HepG2 (cell line): ENCODE measurements around the gene PJA2. TPM values are rescaled to one million over a fixed set of nuclear protein-coding genes. Genes with fewer than 3 reads are reported as not detected.

Experiments used
- IKZF1 ChIP-seq: fragments of 450-650 bp; IDR thresholded peaks from 2 replicates; pipeline ENCODE4 v1.7.1; 2016
- JUN ChIP-seq: sonication (generic); formaldehyde crosslinking; IDR thresholded peaks from 2 replicates; pipeline ENCODE4 v1.4.0; 2020; ENCODE audit warnings: mild to moderate bottlenecking, missing genetic modification reagents
- KAT7 ChIP-seq: IDR thresholded peaks from 2 replicates; pipeline ENCODE4 v1.6.1; 2018; ENCODE audit warnings: borderline replicate concordance, missing compliant biosample characterization
- MTA1 ChIP-seq: sonication (generic); formaldehyde crosslinking; IDR thresholded peaks from 2 replicates; pipeline ENCODE4 v1.4.0; 2020; ENCODE audit warnings: missing genetic modification reagents, mild to moderate bottlenecking, borderline replicate concordance
- POLR2AphosphoS5 ChIP-seq: IDR thresholded peaks from 2 replicates; pipeline ENCODE4 v1.6.1; 2012; ENCODE audit warnings: low read depth, low read length
- RARA ChIP-seq: IDR thresholded peaks from 2 replicates; pipeline ENCODE4 v1.6.1; 2016; ENCODE audit warnings: missing genetic modification reagents, missing compliant biosample characterization
- SALL2 ChIP-seq: sonication (generic); formaldehyde crosslinking; IDR thresholded peaks from 2 replicates; pipeline ENCODE4 v1.8.1; 2023; ENCODE audit warnings: mild to moderate bottlenecking, missing genetic modification reagents, inconsistent platforms
- ZNF256 ChIP-seq: sonication (generic); formaldehyde crosslinking; conservative IDR thresholded peaks from 2 replicates; pipeline ENCODE4 v1.4.0; 2020; ENCODE audit warnings: missing genetic modification reagents
- ZNF383 ChIP-seq: sonication (generic); formaldehyde crosslinking; IDR thresholded peaks from 2 replicates; pipeline ENCODE4 v1.4.0; 2020; ENCODE audit warnings: missing genetic modification reagents, mild to moderate bottlenecking, borderline replicate concordance
- ZNF484 ChIP-seq: sonication (generic); formaldehyde crosslinking; IDR thresholded peaks from 2 replicates; pipeline ENCODE4 v1.5.1; 2020; ENCODE audit warnings: mild to moderate bottlenecking, low read depth, missing genetic modification reagents, borderline replicate concordance
- ZNF549 ChIP-seq: sonication (generic); formaldehyde crosslinking; IDR thresholded peaks from 2 replicates; pipeline ENCODE4 v1.5.0; 2020; ENCODE audit warnings: missing genetic modification reagents
- ZNF570 ChIP-seq: sonication (generic); formaldehyde crosslinking; IDR thresholded peaks from 2 replicates; pipeline ENCODE4 v1.4.0; 2020; ENCODE audit warnings: mild to moderate bottlenecking, missing genetic modification reagents, borderline replicate concordance
- ZNF670 ChIP-seq: sonication (generic); formaldehyde crosslinking; IDR thresholded peaks from 2 replicates; pipeline ENCODE4 v1.8.0; 2022; ENCODE audit warnings: mild to moderate bottlenecking, missing genetic modification reagents, borderline replicate concordance
- ZNF883 ChIP-seq: sonication (generic); formaldehyde crosslinking; IDR thresholded peaks from 2 replicates; pipeline ENCODE4 v1.5.1; 2020; ENCODE audit warnings: mild to moderate bottlenecking, missing genetic modification reagents; ENCODE audit errors: not compliant biosample characterization
- polyA plus RNA-seq, 8 experiments: library from polyadenylated mRNA; depleted of rRNA in 3 of 8; stranded (reverse) in 7 of 8; unstranded in 1 of 8; fragments of >200 nt; fragmentation: Illumina TruSeq in 4 of 8; extraction: Trizol in 4 of 8; gene quantifications; 2 replicates each; pipeline versions ENCODE4 v1.2.1 to v1.2.3, GENCODE V29; 2011 to 2016; ENCODE audit warnings: low read depth in 4 of 8, missing spikeins in 1 of 8, mixed read lengths in 1 of 8; ENCODE audit not compliant: insufficient read depth in 1 of 8
- total RNA-seq, 5 experiments: library from RNA; depleted of rRNA; stranded (reverse); fragments of >200 nt; fragmentation: Illumina TruSeq; extraction: Trizol; gene quantifications; 2 replicates each; pipeline ENCODE4 v1.2.3, GENCODE V29; 2016; ENCODE audit warnings: low read depth in 1 of 5
- TF ChIP-seq, protein P1 (sequence below): sonication (generic); formaldehyde crosslinking; IDR thresholded peaks from 2 replicates; pipeline ENCODE4 v1.4.0; 2020; ENCODE audit warnings: mild to moderate bottlenecking, missing genetic modification reagents
- TF ChIP-seq, protein P2 (sequence below): sonication (generic); formaldehyde crosslinking; IDR thresholded peaks from 2 replicates; pipeline ENCODE4 v1.5.0; 2020; ENCODE audit warnings: mild to moderate bottlenecking, low read depth, missing genetic modification reagents, borderline replicate concordance
- TF ChIP-seq, protein P3 (sequence below), 2 experiments: sonication (generic) in 1 of 2; formaldehyde crosslinking in 1 of 2; IDR thresholded peaks; 2 replicates each; pipeline versions ENCODE4 v1.6.1 to v1.9.0; 2014 to 2022; ENCODE audit warnings: antibody characterized with exemption in 1 of 2, borderline replicate concordance in 1 of 2, inconsistent platforms in 1 of 2, low read depth in 1 of 2, missing genetic modification reagents in 1 of 2
- TF ChIP-seq, protein P4 (sequence below): sonication (generic); formaldehyde crosslinking; IDR thresholded peaks from 2 replicates; pipeline ENCODE4 v1.5.0; 2020; ENCODE audit warnings: missing genetic modification reagents
- TF ChIP-seq, protein P5 (sequence below): sonication (generic); formaldehyde crosslinking; IDR thresholded peaks from 2 replicates; pipeline ENCODE4 v1.4.0; 2020; ENCODE audit warnings: missing genetic modification reagents

The PJA2 gene
- total and polyA plus RNA-seq, 2 of the 13 experiments (the other 11 are each of a cell fraction or from before 2014, with no cell fraction given): 39.4 to 41.4 TPM

DNA sequence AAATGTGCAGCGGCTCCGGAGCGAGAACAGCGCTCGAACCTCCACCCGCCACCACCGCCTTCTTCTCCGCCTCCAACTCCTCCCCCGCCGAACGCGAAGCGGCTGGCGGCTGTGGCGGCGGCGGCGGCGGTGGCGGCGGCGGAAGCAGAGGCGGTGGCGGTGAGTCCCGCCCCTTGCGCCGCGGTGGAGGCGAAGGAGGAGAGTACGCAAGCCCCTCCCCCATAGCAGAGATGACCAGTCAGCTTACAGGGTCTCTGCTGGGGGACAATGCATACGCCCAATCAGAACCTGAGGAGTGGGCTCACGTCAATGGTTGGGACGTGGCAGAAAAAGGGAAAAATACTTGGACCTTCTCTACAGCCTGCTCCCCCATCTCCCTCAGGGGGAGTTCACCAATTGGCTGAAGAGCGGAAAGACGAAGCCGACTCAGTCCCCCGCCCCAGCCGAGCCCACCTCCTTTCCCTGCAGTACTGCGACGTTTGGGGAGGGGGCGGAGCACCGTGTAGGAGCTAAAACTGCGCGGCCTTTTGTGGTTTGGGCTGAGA lies at the start of gene PJA2 (continued):
- TF ChIP-seq, protein P1, sequence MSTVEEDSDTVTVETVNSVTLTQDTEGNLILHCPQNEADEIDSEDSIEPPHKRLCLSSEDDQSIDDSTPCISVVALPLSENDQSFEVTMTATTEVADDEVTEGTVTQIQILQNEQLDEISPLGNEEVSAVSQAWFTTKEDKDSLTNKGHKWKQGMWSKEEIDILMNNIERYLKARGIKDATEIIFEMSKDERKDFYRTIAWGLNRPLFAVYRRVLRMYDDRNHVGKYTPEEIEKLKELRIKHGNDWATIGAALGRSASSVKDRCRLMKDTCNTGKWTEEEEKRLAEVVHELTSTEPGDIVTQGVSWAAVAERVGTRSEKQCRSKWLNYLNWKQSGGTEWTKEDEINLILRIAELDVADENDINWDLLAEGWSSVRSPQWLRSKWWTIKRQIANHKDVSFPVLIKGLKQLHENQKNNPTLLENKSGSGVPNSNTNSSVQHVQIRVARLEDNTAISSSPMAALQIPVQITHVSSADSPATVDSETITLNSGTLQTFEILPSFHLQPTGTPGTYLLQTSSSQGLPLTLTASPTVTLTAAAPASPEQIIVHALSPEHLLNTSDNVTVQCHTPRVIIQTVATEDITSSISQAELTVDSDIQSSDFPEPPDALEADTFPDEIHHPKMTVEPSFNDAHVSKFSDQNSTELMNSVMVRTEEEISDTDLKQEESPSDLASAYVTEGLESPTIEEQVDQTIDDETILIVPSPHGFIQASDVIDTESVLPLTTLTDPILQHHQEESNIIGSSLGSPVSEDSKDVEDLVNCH (CRISPR knock-in tag): no peak
- TF ChIP-seq JUN (CRISPR knock-in tag) (no peak), RARA (CRISPR knock-in tag) (no peak), POLR2AphosphoS5 (no peak; the same call in 1 of the 2 replicates), ZNF549 (CRISPR knock-in tag) (no peak), ZNF383 (CRISPR knock-in tag) (no peak), MTA1 (CRISPR knock-in tag) (no peak), ZNF256 (CRISPR knock-in tag) (no peak), SALL2 (no peak), ZNF670 (CRISPR knock-in tag) (no peak), KAT7 (CRISPR knock-in tag) (no peak), ZNF570 (no peak), IKZF1 (no peak), ZNF484 (CRISPR knock-in tag) (no peak), ZNF883 (no peak)
- TF ChIP-seq, protein P2, sequence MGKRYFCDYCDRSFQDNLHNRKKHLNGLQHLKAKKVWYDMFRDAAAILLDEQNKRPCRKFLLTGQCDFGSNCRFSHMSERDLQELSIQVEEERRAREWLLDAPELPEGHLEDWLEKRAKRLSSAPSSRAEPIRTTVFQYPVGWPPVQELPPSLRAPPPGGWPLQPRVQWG (CRISPR knock-in tag): no peak
- TF ChIP-seq, protein P3, sequence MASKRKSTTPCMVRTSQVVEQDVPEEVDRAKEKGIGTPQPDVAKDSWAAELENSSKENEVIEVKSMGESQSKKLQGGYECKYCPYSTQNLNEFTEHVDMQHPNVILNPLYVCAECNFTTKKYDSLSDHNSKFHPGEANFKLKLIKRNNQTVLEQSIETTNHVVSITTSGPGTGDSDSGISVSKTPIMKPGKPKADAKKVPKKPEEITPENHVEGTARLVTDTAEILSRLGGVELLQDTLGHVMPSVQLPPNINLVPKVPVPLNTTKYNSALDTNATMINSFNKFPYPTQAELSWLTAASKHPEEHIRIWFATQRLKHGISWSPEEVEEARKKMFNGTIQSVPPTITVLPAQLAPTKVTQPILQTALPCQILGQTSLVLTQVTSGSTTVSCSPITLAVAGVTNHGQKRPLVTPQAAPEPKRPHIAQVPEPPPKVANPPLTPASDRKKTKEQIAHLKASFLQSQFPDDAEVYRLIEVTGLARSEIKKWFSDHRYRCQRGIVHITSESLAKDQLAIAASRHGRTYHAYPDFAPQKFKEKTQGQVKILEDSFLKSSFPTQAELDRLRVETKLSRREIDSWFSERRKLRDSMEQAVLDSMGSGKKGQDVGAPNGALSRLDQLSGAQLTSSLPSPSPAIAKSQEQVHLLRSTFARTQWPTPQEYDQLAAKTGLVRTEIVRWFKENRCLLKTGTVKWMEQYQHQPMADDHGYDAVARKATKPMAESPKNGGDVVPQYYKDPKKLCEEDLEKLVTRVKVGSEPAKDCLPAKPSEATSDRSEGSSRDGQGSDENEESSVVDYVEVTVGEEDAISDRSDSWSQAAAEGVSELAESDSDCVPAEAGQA (IDR thresholded peaks at IDR 0.05; ENCODE audit: low read depth): no peak
- TF ChIP-seq, protein P3 (CRISPR knock-in tag; IDR thresholded peaks at IDR 0.05; ENCODE audit: borderline replicate concordance): no peak
- TF ChIP-seq, protein P4, sequence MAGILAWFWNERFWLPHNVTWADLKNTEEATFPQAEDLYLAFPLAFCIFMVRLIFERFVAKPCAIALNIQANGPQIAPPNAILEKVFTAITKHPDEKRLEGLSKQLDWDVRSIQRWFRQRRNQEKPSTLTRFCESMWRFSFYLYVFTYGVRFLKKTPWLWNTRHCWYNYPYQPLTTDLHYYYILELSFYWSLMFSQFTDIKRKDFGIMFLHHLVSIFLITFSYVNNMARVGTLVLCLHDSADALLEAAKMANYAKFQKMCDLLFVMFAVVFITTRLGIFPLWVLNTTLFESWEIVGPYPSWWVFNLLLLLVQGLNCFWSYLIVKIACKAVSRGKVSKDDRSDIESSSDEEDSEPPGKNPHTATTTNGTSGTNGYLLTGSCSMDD (CRISPR knock-in tag): no peak
- TF ChIP-seq, protein P5, sequence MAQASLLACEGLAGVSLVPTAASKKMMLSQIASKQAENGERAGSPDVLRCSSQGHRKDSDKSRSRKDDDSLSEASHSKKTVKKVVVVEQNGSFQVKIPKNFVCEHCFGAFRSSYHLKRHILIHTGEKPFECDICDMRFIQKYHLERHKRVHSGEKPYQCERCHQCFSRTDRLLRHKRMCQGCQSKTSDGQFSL (CRISPR knock-in tag): no peak
